GM11168 (cell line): Measurements from ENCODE around the gene ZNF597.

Experiments used
- in situ Hi-C: fragments of 300-500 bp; cut with MboI; formaldehyde crosslinking; loops from one replicate; pipeline ENCODE4 v1.12.0; 2022; ENCODE audit warnings: low sequenced_read_pairs; ENCODE audit not compliant: unreplicated experiment

ZNF597 gene

DNA sequence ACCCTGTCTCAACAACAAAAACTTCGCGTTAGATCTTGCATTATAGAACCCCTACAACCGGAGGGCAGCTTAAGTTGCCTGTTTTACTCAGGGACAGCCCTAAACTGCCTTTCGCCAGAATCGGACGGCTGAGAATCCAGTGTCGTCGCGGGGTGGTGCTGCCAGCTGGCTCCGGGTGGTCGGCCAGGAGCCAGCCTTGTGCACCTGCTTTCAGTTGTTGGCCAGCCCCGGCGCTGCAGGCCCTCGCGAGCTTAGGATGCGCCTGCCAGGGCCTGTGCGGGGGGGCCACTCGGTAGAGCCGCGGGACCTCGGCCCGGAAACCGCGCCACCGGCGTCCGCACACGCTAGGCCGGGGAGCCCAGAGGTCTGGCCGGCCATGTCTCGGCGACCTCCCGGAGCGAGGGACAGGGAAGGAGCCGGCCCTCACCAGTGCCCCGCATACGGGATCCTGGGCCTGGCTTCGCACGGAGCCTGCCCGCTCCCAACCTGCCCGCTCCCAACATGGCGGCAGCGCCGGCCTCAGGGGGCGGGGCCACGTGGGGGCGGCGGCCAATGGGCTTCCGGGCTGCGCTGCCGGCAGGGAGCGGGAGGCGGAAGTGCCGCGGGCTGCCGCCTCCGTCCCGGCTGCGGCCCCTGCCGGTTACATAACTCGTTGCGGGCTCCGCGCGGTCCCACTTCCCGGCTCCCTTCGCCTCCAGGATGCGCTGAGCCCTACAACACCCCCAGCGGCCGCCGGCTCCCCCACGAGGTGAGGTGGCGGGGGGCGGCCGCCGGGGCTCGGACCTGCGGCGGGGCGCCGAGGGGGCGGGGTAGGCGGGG lies 14.3 kb upstream of the ZNF597 start:
- in situ Hi-C loops = no loop called here

DNA sequence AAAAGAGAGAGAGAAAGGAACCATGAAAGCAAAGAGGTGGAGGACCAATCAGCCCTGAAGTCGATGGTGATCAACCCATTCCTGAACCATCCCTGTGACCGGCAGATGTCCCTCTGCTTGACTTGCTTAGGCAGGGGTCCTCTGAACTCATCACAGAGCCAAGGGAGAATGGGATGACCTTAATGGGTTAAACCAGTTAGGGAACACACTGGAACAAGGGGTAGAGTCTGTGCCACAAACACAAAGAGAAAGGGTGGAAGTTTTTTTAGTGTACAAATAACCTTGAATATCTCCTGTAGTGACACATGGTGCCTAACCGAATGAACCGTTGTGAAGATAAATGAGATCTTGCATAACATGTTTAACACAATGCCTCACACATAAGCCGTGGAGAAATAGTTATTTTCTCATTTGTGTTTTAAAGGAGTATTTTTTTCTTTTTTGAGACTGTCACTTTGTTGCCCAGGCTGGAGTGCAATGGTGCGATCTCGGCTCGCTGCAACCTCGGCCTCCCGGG lies 11.4 kb upstream of the ZNF597 start:
- in situ Hi-C loops = no loop called here

DNA sequence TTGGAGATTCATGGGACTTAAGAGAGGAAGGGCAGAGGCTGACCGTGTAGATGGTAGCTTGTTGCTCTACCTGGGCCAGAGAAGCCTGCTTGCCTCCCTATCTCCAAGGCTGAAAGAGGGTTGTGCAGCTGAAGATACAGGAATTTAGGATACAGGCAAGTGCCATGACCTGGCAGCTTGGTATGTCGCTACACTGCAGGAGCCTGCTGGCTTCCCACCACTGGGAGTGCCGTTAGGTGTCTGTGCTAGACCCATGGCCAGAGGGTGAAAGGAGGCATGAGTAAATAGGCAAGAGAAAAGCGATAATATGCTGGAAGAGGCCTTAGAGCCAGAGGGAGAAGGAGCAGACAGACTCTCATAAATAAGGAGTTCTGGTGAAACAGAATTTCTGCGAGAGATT lies 10.8 kb upstream of the ZNF597 start:
- in situ Hi-C loops = no loop called here

DNA sequence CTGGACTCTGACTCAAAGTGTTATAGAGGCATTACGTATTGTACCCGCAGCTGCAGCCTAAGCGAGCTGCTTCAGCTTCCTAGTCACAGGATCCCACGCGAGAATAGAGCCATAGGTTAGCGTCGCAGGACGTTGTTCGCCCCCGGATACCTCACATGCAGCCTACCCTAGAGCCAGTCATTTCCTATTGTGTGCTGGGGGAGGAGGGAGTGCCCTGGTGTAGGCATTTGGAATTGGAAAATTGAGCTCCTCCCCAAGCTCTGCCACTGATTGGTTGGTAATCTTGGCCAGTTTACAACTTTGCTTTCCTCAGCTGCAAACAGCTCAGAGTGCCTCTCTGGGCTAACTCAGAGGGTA lies 706 bp upstream of the ZNF597 start:
- in situ Hi-C loops = no loop called here

DNA sequence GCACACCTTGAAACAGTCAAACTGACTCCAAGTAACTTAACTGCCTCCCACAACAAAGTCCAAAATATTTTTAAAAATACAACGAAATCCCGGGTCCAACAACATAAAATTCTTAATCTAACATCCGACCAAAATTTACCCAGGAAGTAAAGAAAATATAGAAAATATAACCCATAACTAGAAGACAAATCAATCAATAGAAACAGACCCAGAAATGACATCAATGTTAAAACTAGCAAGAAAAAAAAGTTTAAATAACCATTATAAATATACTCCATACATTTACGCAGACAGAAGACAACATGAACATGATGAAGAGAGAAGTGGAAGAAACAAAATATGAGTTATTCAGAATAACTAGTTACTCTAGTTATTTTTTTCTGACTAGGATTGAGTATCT lies 3.7 kb downstream of the ZNF597 start:
- in situ Hi-C loops = no loop called here

DNA sequence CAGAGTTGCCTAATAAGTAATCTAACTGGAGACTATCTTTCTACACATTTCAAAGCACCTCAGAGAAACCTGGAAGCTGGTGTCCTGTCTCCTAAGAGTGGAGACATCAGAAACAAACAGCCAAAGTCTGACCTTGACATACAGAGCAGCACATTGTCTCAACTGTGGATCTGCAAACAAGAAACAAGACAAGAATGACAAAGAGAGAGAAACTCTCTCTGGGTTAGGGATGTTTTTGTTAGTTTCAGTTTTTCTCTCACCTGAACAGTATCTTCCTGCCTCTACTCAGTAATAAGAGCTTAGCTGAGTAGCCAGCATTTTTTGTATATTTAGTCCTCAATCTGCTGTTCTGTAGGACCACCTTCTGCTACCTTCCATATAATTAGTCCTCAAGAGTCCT lies 8.9 kb downstream of the ZNF597 start:
- in situ Hi-C loops = no loop called here

DNA sequence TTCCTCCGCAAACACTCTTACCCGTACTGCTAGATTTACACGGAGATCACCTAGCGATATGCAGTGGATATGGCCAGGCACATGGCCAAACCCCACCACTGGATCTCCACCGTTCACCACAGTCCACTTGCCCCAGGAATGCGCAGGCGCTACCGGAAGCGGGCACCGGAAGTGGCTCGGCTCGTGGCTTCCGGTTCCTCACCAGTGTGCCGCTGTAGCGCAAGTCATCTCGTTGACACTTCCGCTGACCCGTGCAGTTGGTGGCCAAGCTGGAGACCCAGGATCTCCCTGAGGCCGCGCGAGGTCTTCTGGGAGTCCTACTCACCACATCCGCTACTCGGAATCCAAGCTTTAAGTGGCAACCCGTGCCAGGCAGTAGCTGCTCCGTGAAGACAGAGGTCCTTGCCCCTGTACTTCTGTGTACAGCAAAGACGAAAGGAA lies 11.5 kb downstream of the ZNF597 start:
- in situ Hi-C loops = no loop called here

DNA sequence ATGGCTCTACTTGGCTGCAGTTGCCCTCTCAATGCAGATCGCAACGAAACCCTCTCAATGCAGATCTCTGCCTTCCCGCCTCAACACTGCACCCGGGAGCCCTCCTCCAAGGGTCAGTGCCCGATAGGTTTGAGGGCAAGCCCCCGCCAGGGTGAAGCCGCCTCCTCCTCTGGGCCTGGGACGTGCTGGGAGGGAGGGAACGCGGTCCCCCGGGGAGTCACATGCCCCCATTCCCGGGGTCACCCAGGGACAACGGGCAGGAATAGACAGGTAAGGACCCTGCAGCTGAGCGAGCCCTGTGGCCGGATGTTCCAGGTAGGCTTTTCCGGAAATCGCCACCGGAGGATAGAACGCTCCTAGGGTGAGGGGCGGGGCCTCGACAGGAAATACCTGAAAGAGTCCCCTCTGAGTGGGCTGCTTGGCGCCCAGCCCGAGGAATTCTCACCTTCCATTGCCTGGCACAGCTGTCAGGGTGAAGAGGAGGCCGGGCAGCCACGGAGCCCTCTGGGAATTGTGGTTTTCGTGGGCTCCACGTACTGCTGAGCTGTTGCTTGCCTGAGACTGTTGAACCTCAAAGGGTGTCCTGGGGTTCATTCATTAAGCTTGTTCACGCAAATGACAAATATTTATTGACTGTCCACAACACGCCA lies 29.4 kb downstream of the ZNF597 start:
- in situ Hi-C loops = no loop called here

DNA sequence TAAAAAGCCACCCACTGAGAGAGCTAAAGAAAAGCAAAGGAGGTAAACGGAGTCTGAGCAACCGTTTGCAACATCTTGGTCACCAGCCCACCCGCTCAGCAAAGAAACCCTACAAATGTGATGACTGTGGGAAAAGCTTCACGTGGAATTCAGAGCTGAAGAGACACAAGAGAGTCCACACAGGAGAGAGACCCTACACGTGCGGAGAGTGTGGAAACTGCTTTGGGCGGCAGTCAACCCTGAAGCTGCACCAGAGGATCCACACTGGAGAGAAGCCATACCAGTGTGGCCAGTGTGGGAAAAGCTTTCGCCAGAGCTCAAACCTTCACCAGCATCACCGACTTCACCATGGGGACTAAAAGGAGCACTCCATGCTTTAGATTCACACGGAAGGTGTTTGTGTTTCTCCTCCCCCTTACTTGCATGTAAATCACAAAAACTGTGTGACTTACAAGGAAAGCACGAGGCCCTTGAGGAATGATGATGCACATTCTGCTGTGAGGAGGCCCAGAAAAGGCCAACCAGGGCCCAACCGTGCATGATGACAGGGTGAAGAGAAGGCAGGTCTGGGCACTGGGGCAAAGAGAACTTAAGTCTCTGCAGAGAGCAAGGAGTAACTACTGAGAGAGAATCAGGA lies 34.6 kb downstream of the ZNF597 start:
- in situ Hi-C loops = no loop called here

DNA sequence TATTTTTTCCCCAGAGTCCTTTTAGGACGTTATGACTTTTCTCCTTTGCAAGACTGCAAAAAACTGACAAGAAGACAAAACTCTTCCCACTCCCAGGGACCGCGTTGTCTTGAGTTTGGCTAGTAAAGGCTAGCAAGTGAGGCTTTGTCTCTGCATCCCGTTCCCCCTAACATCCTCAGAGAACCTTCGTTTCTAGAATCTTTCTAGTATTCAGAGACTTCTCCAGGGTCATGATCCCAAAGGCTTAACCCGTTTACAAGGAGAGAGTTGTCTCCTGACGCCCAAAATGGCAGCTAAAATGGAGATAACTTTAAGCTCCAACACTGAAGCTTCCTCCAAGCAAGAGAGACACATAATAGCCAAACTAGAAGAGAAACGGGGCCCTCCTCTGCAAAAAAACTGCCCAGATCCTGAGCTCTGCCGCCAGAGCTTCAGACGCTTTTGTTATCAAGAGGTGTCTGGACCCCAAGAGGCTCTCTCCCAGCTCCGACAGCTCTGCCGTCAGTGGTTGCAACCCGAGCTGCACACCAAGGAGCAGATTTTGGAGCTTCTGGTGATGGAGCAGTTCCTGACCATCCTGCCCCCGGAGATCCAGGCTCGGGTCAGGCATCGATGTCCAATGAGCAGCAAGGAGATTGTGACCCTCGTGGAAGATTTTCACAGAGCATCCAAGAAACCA lies 41.4 kb downstream of the ZNF597 start:
- in situ Hi-C loops = no loop called here

DNA sequence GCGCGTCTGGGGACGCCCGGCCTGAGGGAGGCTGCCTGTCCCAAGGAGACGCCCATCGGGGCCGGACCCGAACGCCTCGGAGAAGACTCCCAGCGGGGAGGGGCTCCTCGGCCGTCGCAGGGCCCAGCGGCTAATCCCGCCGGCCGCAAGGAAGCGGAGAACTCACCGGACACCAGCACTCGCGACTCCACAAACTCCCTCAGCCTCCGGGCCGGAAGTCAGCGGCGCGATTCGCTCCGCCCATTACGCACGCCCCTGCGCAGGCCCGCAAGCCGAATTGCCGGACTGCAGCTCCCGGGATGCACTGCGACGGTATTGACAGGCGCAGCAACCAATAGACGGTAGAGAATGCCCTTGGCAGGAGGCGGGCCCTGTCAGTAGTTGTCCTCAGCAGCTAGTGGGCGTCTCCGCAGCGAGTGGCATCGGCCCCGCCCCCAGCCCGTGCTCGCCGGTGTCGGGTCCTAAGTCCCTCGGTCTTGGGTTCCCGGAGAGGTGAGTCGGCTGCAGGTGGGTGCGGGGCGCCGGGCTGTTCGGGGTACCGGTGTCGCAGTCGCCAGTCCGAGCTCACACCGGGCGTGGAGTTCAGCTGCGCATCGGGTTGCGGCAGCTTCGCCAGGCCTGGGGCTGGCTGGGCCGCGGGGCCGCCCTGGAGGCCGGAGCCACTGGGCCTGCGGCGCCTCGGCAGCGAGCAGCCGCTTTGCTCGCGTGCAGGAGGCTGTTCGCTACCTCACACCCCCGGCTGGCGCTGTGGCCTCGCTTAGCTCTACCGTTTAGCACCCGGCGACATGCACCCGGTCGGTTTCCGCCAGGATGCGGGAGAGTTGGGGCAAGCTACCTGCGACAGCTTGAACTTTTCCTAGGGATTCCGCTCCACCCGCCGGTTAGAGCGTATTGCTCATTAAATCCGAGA lies 42.3 kb downstream of the ZNF597 start, which contains the start of the genes ZNF174 and ZSCAN32:
Gene ZNF174 (plus strand): TSS at position 437 of the 910 bp plus-strand sequence. CDS start 790 bp downstream, outside the sequence.
Gene ZSCAN32 (minus strand): TSS at position 226 of the 910 bp plus-strand sequence. CDS start 3,447 bp downstream, outside the sequence.
- in situ Hi-C loops = no loop called here

DNA sequence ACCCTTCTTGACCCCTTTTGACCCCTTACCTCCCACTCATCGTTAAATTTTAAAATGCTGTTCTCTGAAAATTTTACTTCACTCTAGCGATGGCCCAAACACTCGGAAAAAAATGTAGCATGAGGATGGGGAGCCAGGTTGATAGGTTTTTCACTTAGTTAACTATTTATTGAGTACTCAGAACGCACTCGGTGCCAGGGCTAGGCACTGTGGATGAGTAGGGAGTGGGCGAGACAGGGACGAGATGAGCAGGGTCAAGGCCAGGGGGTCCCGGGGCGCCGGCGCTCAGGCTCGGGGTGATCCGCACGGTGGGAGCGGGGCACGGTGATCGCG lies 42.9 kb downstream of the ZNF597 start:
- in situ Hi-C loops = no loop called here

DNA sequence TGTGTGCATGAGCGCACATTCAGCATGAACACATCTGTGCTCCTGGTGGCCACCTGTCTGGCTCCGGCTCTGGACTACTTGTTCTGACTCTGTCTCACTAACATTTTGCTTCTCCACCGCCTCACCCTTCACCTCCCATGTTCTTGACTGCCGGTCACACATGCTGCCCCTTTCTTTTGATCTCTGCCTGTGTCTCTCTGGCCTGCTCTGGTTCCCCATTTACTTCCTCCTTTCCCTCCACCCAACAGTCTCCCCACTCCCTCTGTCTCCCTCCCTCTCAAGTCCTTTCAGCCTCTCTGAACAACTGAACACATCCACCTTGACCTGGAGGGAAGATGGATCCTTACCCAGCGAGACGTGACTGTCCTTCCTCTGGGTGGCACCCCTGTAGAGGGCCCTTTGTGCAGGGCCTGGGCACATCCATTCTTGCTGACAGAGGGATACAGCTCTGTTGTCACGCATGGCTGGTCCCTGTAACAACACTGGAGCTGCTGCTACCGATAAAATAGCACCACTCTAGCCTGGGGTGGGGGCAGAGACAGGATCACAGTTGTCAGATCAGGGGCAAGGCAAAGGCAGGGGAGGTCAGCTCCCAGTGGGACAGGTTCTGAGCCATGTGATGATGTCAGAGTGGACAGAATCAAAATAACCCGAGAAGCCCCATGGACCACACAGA lies 53.5 kb downstream of the ZNF597 start:
- in situ Hi-C loops = no loop called here

DNA sequence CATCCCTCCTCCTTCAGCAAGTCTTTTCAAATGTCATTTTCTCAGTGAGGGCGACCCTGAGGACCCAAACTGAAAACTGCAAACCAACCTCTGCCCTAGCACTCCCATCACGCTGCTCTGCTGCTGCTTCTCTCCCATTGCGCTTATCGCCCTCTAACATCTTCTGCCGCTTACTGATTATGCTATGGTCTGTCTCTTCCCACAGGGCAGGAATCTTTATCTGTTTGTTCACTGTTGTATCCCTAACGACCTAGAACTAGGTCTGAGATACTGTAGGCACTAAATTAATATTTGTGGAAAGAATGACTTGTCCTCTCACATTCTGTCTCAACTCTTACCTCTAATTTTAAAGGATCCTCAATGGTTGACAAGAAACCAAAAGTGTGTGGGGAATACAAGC lies 55.0 kb downstream of the ZNF597 start:
- in situ Hi-C loops = no loop called here

DNA sequence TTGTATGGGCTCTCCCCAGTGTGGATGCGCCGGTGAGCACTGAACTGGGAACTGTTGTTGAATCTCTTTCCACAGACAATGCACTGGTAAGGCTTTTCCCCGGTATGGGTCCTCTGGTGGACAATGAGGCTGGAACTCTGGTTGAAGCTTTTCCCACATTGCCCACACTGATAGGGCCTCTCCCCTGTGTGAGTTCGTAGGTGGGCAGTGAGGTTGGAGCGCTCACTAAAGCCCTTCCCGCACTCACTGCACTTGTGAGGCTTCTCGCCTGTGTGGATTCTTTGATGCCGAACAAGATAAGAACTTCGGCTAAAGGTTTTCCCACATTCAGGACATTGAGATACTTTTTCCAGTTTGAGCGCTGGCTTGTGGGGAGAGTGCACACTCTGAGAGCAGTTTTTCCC lies 60.3 kb downstream of the ZNF597 start:
- in situ Hi-C loops = no loop called here
